ENCODE results near the gene FSTL5.

GRCh38 chr4:161564230-161564834, 599.5 kb downstream of the FSTL5 start:
- TF ChIP-seq ELF4 (IDR thresholded peaks at IDR 0.05) (no peak), BHLHE40 (IDR thresholded peaks at IDR 0.05; ENCODE audit: borderline replicate concordance) (no peak), SP1 (IDR thresholded peaks at IDR 0.05) (no peak)
